HEK293 (cell line): ENCODE results near the gene MTFP1.
A peak's percentile ranks its signal among the peaks of the same experiment; 100 is the strongest.

Experiments used
- CTCF ChIA-PET: fragments of 350-600 bp; formaldehyde crosslinking; extraction: SDS; loops from one replicate; lab custom pipeline; 2021; ENCODE audit warnings: antibody characterized with exemption; lab: Yijun Ruan, JAX
- POLR2A ChIA-PET: fragments of 300-600 bp; formaldehyde crosslinking; extraction: SDS; loops from one replicate; lab custom pipeline; 2020; ENCODE audit warnings: antibody characterized with exemption, inconsistent platforms; lab: Yijun Ruan, JAX
- H3K27ac ChIP-seq: fragments of 200-500 bp; sonication (Bioruptor generic); 2 replicates; pipeline ENCODE4 v1.5.1; 2014; ENCODE audit warnings: low read depth, low read length, control low read depth, inconsistent platforms; ENCODE audit errors: extremely low read depth
- H3K36me3 ChIP-seq, 2 experiments: fragments of 200-500 bp in 1 of 2; sonication (Bioruptor generic) in 1 of 2; 1 replicate in 1 of 2; 2 replicates in 1 of 2; pipeline ENCODE4 v1.5.1; 2014 to 2017; ENCODE audit warnings: inconsistent platforms in 2 of 2, low read length in 2 of 2; ENCODE audit not compliant: control insufficient read depth in 2 of 2, insufficient read depth in 1 of 2
- H3K4me1 ChIP-seq: fragments of 200-500 bp; sonication (Bioruptor generic); 2 replicates; pipeline ENCODE4 v1.5.1; 2014; ENCODE audit warnings: mild to moderate bottlenecking, low read length, inconsistent platforms; ENCODE audit not compliant: control insufficient read depth, insufficient read depth
- H3K4me3 ChIP-seq: 2 replicates; pipeline ENCODE4 v1.5.1; 2011; ENCODE audit warnings: low read depth, mild to moderate bottlenecking, control low read depth, low read length, moderate library complexity
- H3K9me3 ChIP-seq: fragments of 200-500 bp; sonication (Bioruptor generic); 2 replicates; pipeline ENCODE4 v1.5.1; 2014; ENCODE audit warnings: low read depth, low read length, inconsistent platforms; ENCODE audit not compliant: control insufficient read depth, insufficient read depth
- GLIS1 ChIP-seq: fragments of 450-650 bp; formaldehyde crosslinking; IDR thresholded peaks from 2 replicates; pipeline ENCODE4 v1.5.1; 2016; ENCODE audit warnings: missing biosample characterization, missing genetic modification characterization
- KLF1 ChIP-seq: fragments of 450-650 bp; formaldehyde crosslinking; IDR thresholded peaks from 2 replicates; pipeline ENCODE4 v1.5.1; 2016; ENCODE audit warnings: missing biosample characterization, missing genetic modification characterization
- KLF9 ChIP-seq: fragments of 450-650 bp; formaldehyde crosslinking; IDR thresholded peaks from 2 replicates; pipeline ENCODE4 v1.5.1; 2016; ENCODE audit warnings: missing biosample characterization, missing genetic modification characterization, low read depth
- PRDM6 ChIP-seq: fragments of 450-650 bp; formaldehyde crosslinking; IDR thresholded peaks from 2 replicates; pipeline ENCODE4 v1.5.1; 2017; ENCODE audit warnings: missing biosample characterization, missing genetic modification characterization
- SP2 ChIP-seq: fragments of 450-650 bp; formaldehyde crosslinking; IDR thresholded peaks from 2 replicates; pipeline ENCODE4 v1.5.1; 2016; ENCODE audit warnings: missing biosample characterization, missing genetic modification characterization
- WT1 ChIP-seq: fragments of 450-650 bp; formaldehyde crosslinking; IDR thresholded peaks from 2 replicates; pipeline ENCODE4 v1.5.1; 2016; ENCODE audit warnings: missing biosample characterization, missing genetic modification characterization
- ZNF10 ChIP-seq: fragments of 450-650 bp; formaldehyde crosslinking; IDR thresholded peaks from 2 replicates; pipeline ENCODE4 v1.5.1; 2017; ENCODE audit warnings: missing biosample characterization, missing genetic modification characterization
- ZNF16 ChIP-seq: fragments of 450-650 bp; formaldehyde crosslinking; IDR thresholded peaks from 2 replicates; pipeline ENCODE4 v1.5.1; 2016; ENCODE audit warnings: low read depth, missing biosample characterization, missing genetic modification characterization
- ZNF350 ChIP-seq: fragments of 450-650 bp; formaldehyde crosslinking; IDR thresholded peaks from 2 replicates; pipeline ENCODE4 v1.5.0; 2017; ENCODE audit warnings: missing biosample characterization, mild to moderate bottlenecking, missing genetic modification characterization
- ZNF366 ChIP-seq: fragments of 450-650 bp; formaldehyde crosslinking; conservative IDR thresholded peaks from 2 replicates; pipeline ENCODE4 v1.5.1; 2016; ENCODE audit warnings: missing biosample characterization, missing genetic modification characterization
- ZNF394 ChIP-seq: fragments of 450-650 bp; formaldehyde crosslinking; IDR thresholded peaks from 2 replicates; pipeline ENCODE4 v1.5.1; 2016; ENCODE audit warnings: missing biosample characterization, missing genetic modification characterization, mild to moderate bottlenecking, moderate library complexity, borderline replicate concordance
- ZNF416 ChIP-seq: fragments of 450-650 bp; formaldehyde crosslinking; IDR thresholded peaks from 2 replicates; pipeline ENCODE4 v1.5.1; 2016; ENCODE audit warnings: missing biosample characterization, missing genetic modification characterization
- ZNF544 ChIP-seq: fragments of 450-650 bp; formaldehyde crosslinking; IDR thresholded peaks from 2 replicates; pipeline ENCODE4 v1.5.0; 2017; ENCODE audit warnings: missing biosample characterization, missing genetic modification characterization
- ZNF558 ChIP-seq: fragments of 450-650 bp; formaldehyde crosslinking; IDR thresholded peaks from 2 replicates; pipeline ENCODE4 v1.5.1; 2016; ENCODE audit warnings: missing biosample characterization, missing genetic modification characterization
- ZNF560 ChIP-seq: fragments of 450-650 bp; formaldehyde crosslinking; IDR thresholded peaks from 2 replicates; pipeline ENCODE4 v1.5.1; 2017; ENCODE audit warnings: missing biosample characterization, missing genetic modification characterization, borderline replicate concordance
- ZNF571 ChIP-seq: fragments of 450-650 bp; formaldehyde crosslinking; IDR thresholded peaks from 2 replicates; pipeline ENCODE4 v1.5.0; 2017; ENCODE audit warnings: missing biosample characterization, missing genetic modification characterization
- TF ChIP-seq, protein P1 (sequence below): fragments of 450-650 bp; formaldehyde crosslinking; IDR thresholded peaks from 2 replicates; pipeline ENCODE4 v1.5.1; 2016; ENCODE audit warnings: missing biosample characterization, missing genetic modification characterization
- TF ChIP-seq, protein P2 (sequence below): fragments of 450-650 bp; formaldehyde crosslinking; IDR thresholded peaks from 2 replicates; pipeline ENCODE4 v1.5.1; 2016; ENCODE audit warnings: missing biosample characterization, missing genetic modification characterization
- TF ChIP-seq, protein P3 (sequence below): fragments of 450-650 bp; formaldehyde crosslinking; conservative IDR thresholded peaks from 2 replicates; pipeline ENCODE4 v1.5.1; 2016; ENCODE audit warnings: low read depth, missing biosample characterization, missing genetic modification characterization

Gene MTFP1

GRCh38 chr22:30393885-30394284 lies 31.7 kb upstream of the MTFP1 start:
- TF ChIP-seq KLF1 (tag by site-specific recombination) (no peak), ZNF10 (no peak), PRDM6 (tag by site-specific recombination) (no peak), ZNF350 (tag by site-specific recombination) (no peak), ZNF16 (peak; percentile 89)
- Histone ChIP-seq H3K9me3 (no peaks in the 10 kb centered on the region), H3K36me3 (no peaks in the 10 kb centered on the region), H3K4me1 (peaks cover 3% of the 10 kb centered on the region; the same call in 1 of the 2 replicates), H3K4me3 (no peak overlapping the region), H3K27ac (no peak overlapping the region)
- ChIA-PET CTCF (interaction anchor here (1.0 to 5.6 kb wide), 3 partner anchors 31 to 105 kb away, joined by 3 to 71 read pairs (median 28); partner anchors contain the start of gene MTFP1), POLR2A (no interaction called here)

- CTCF ChIA-PET: interaction anchor here (0.6 to 2.8 kb wide), 9 partner anchors 9 to 489 kb away, joined by 3 to 18 read pairs (median 4); partner anchors contain the start of gene RNF215
- H3K4me3 ChIP-seq: peak within 1 kb of the TSS; percentile 80
- POLR2A ChIA-PET: interaction anchor here (0.6 to 4.6 kb wide), 15 partner anchors 10 to 194 kb away, joined by 3 to 86 read pairs (median 5); partner anchors contain the start of genes CASTOR1, CCDC157, MTFP1 and PES1
- no peak within 1 kb of the TSS; the same call in 1 of the 2 replicates for H3K27ac ChIP-seq
- H3K36me3 ChIP-seq: peaks cover 0 to 6% of the 10 kb centered on the region in 2 experiments; a peak in 2 of 3 replicates
- peaks cover 3% of the 10 kb centered on the region; the same call in 1 of the 2 replicates for H3K4me1 ChIP-seq
- no peaks in the 10 kb centered on the region for H3K9me3 ChIP-seq
- TF ChIP-seq ZNF571 (no peak), ZNF560 (tag by site-specific recombination) (no peak), ZNF544 (no peak), ZNF416 (tag by site-specific recombination) (no peak), SP2 (tag by site-specific recombination) (peak; percentile 70), KLF1 (tag by site-specific recombination) (peak; percentile 28; the same call in 1 of the 2 replicates), ZNF366 (no peak), ZNF558 (no peak), GLIS1 (tag by site-specific recombination) (0 out of 2 replicates have a peak, but pooled peaks have one; percentile 11), ZNF394 (tag by site-specific recombination) (no peak; the same call in 1 of the 2 replicates), WT1 (tag by site-specific recombination) (0 out of 2 replicates have a peak, but pooled peaks have one; percentile 12), KLF9 (peak; percentile 29; the same call in 1 of the 2 replicates)
- TF ChIP-seq, protein P1, sequence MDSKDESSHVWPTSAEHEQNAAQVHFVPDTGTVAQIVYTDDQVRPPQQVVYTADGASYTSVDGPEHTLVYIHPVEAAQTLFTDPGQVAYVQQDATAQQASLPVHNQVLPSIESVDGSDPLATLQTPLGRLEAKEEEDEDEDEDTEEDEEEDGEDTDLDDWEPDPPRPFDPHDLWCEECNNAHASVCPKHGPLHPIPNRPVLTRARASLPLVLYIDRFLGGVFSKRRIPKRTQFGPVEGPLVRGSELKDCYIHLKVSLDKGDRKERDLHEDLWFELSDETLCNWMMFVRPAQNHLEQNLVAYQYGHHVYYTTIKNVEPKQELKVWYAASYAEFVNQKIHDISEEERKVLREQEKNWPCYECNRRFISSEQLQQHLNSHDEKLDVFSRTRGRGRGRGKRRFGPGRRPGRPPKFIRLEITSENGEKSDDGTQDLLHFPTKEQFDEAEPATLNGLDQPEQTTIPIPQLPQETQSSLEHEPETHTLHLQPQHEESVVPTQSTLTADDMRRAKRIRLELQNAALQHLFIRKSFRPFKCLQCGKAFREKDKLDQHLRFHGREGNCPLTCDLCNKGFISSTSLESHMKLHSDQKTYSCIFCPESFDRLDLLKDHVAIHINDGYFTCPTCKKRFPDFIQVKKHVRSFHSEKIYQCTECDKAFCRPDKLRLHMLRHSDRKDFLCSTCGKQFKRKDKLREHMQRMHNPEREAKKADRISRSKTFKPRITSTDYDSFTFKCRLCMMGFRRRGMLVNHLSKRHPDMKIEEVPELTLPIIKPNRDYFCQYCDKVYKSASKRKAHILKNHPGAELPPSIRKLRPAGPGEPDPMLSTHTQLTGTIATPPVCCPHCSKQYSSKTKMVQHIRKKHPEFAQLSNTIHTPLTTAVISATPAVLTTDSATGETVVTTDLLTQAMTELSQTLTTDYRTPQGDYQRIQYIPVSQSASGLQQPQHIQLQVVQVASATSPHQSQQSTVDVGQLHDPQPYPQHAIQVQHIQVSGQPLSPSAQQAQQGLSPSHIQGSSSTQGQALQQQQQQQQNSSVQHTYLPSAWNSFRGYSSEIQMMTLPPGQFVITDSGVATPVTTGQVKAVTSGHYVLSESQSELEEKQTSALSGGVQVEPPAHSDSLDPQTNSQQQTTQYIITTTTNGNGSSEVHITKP (tag by site-specific recombination): no peak; the same call in 1 of the 2 replicates
- TF ChIP-seq, protein P2, sequence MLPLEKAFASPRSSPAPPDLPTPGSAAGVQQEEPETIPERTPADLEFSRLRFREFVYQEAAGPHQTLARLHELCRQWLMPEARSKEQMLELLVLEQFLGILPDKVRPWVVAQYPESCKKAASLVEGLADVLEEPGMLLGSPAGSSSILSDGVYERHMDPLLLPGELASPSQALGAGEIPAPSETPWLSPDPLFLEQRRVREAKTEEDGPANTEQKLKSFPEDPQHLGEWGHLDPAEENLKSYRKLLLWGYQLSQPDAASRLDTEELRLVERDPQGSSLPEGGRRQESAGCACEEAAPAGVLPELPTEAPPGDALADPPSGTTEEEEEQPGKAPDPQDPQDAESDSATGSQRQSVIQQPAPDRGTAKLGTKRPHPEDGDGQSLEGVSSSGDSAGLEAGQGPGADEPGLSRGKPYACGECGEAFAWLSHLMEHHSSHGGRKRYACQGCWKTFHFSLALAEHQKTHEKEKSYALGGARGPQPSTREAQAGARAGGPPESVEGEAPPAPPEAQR (tag by site-specific recombination): no peak
- TF ChIP-seq, protein P3, sequence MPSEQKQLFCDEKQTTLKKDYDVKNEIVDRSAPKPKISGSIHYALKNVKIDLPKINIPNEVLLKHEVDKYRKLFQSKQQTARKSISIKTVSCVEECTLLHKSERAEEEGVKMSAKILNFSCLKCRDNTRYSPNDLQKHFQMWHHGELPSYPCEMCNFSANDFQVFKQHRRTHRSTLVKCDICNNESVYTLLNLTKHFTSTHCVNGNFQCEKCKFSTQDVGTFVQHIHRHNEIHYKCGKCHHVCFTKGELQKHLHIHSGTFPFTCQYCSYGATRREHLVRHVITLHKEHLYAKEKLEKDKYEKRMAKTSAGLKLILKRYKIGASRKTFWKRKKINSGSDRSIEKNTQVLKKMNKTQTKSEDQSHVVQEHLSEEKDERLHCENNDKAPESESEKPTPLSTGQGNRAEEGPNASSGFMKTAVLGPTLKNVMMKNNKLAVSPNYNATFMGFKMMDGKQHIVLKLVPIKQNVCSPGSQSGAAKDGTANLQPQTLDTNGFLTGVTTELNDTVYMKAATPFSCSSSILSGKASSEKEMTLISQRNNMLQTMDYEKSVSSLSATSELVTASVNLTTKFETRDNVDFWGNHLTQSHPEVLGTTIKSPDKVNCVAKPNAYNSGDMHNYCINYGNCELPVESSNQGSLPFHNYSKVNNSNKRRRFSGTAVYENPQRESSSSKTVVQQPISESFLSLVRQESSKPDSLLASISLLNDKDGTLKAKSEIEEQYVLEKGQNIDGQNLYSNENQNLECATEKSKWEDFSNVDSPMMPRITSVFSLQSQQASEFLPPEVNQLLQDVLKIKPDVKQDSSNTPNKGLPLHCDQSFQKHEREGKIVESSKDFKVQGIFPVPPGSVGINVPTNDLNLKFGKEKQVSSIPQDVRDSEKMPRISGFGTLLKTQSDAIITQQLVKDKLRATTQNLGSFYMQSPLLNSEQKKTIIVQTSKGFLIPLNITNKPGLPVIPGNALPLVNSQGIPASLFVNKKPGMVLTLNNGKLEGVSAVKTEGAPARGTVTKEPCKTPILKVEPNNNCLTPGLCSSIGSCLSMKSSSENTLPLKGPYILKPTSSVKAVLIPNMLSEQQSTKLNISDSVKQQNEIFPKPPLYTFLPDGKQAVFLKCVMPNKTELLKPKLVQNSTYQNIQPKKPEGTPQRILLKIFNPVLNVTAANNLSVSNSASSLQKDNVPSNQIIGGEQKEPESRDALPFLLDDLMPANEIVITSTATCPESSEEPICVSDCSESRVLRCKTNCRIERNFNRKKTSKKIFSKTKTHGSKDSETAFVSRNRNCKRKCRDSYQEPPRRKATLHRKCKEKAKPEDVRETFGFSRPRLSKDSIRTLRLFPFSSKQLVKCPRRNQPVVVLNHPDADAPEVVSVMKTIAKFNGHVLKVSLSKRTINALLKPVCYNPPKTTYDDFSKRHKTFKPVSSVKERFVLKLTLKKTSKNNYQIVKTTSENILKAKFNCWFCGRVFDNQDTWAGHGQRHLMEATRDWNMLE: no peak
Observed at GRCh38 chr22:30396871-30397655, 28.5 kb upstream of the MTFP1 start, which contains the start of gene SEC14L2. SEC14L2 (plus strand) TSS chr22:30397018; CDS start chr22:30397117, 99 bp downstream.
